ENCODE results near the gene KRT84. TPM values are rescaled to one million over a fixed set of nuclear protein-coding genes. Genes with fewer than 3 reads are reported as not detected.

Gene KRT84
- total RNA-seq, 4 donors from 2014 or later, result not detected

DNA sequence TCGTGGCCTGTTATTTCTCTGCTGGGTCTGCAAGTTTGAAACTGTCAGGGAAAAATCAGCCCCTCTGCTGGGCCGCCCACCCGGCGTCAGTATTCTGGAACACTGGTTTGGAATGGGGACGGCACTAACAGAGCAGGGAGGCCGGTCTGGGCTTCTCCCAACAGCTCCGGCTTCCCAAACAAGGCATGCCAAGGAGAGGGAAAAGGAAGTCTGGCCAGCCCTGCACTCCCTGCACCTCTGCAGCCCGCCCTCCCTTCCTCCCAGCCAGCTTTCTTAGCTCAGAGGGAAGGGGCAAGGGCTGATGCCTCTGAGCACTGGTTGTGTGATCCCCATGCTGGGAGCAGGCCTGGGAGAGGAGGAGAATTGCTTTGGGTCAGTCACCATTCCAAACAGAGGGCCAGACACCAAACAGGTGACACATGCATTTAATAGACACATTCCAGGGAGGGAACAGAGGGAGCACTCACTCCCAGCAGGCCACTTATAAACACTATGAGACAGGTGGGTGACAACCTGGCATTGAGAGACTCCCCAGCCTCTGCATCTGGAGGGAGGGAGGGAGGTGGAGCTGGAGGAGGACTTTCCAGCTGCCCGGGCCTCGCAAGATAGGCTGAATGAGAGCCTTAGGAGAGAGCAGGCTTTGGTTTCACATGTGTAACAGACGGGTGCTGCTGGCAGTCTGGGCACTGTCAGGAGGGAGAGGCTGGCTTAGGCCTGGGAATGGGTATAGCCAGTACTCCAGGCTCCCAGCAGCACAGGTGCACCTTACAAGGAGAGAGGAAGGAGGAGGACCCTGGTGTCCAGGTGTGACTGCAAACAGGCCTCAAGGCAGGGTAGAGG, 38.4 kb upstream of the KRT84 start:
- H3K9me3 ChIP-seq, result no peaks in the 10 kb centered on the region
- H3K4me1 ChIP-seq, result no peaks in the 10 kb centered on the region
- no peak overlapping the region for H3K4me3 ChIP-seq (replicated peaks in 1 of 3)
- WGBS, 2 donors, result 67 to 75% methylated on average over 10 to 11 of the region's 11 CpGs
- H3K27me3 ChIP-seq, result no peaks in the 10 kb centered on the region
- no peak for DNase-seq
- no peak overlapping the region for H3K27ac ChIP-seq
- intact Hi-C loops (cut with DNase I), result no loop called here
- TF ChIP-seq POLR2A (IDR thresholded peaks at IDR 0.05) (no peak), CTCF (IDR thresholded peaks at IDR 0.05) (no peak)
- H3K36me3 ChIP-seq, result no peaks in the 10 kb centered on the region

- no peaks in the 10 kb centered on the region for H3K36me3 ChIP-seq
- no peaks in the 10 kb centered on the region for H3K4me1 ChIP-seq
- intact Hi-C loops (cut with DNase I), result no loop called here
- H3K27me3 ChIP-seq, result no peaks in the 10 kb centered on the region
- no peak overlapping the region for H3K27ac ChIP-seq
- no peaks in the 10 kb centered on the region for H3K9me3 ChIP-seq
- no peak for DNase-seq
- 75 to 79% methylated on average over 6 of the region's 6 CpGs for WGBS, 2 donors
- no peak overlapping the region for H3K4me3 ChIP-seq (replicated peaks in 1 of 3)
- TF ChIP-seq POLR2A (IDR thresholded peaks at IDR 0.05), result no peak
- TF ChIP-seq CTCF (IDR thresholded peaks at IDR 0.05), result no peak
These were observed 37.6 kb upstream of the KRT84 start for GRCh38 chr12:52423035-52423434.

DNA sequence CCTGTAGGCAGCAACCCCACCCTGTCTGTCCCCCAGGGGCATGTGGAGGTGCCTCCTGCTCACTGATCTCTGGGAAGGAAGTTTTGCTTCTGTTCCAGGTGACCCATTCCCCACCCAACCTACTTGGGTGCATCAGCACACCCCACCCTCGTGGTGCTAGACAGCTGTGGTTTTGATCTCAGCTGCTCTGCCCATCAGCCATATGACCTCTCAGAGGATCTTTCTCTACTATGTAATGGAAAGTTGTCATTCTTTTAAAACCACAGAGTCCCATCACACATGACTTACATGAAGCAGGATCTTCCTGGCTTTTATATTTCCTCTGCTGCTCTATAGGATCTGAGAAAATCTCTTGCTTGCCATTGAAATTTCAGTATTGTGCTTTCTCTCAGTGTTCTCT, 34.2 kb upstream of the KRT84 start:
- intact Hi-C loops (cut with DNase I), result no loop called here
- TF ChIP-seq CTCF (IDR thresholded peaks at IDR 0.05) (no peak), POLR2A (IDR thresholded peaks at IDR 0.05) (no peak)
- Histone ChIP-seq H3K9me3 (no peaks in the 10 kb centered on the region), H3K27ac (no peak overlapping the region), H3K4me1 (no peaks in the 10 kb centered on the region), H3K27me3 (no peaks in the 10 kb centered on the region), H3K4me3 (replicated peaks in 1 of 3) (no peak overlapping the region), H3K36me3 (no peaks in the 10 kb centered on the region)
- no peak for DNase-seq
- 71 to 89% methylated on average over 1 of the region's 1 CpG for WGBS, 2 donors

DNA sequence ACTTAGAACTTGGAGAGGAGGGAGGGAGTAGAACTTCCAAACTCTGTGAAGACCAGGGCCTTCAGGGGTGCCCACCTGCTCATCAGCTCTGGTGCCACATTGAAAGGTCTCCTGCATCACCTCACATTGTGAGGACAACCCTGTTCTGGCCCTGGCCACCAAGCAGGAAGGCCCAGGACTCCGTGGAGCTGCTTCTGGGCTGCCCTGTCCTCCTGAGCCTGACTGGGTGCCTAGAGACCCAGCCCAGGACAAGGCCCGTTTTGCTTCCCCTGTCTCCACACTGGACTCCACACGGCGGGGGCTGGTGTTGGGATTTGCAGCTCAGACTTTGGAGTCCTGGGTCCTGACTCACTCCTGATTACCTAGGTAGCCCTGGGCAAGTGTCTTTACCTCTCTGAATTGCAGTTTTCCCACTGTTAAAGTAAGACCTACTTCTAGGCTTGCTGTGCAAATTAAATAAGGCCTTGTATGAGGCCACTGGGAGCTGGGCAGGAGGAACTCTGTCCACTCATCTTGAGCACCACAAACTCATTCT, 33.2 kb upstream of the KRT84 start:
- Histone ChIP-seq H3K4me1 (no peaks in the 10 kb centered on the region), H3K27me3 (no peaks in the 10 kb centered on the region), H3K4me3 (replicated peaks in 1 of 3) (no peak overlapping the region), H3K9me3 (no peaks in the 10 kb centered on the region), H3K27ac (no peak overlapping the region), H3K36me3 (no peaks in the 10 kb centered on the region)
- no peak for DNase-seq
- TF ChIP-seq CTCF (IDR thresholded peaks at IDR 0.05) (no peak), POLR2A (IDR thresholded peaks at IDR 0.05) (no peak)
- intact Hi-C loops (cut with DNase I), result no loop called here
- 95 to 96% methylated on average over 3 to 4 of the region's 4 CpGs for WGBS, 2 donors

DNA sequence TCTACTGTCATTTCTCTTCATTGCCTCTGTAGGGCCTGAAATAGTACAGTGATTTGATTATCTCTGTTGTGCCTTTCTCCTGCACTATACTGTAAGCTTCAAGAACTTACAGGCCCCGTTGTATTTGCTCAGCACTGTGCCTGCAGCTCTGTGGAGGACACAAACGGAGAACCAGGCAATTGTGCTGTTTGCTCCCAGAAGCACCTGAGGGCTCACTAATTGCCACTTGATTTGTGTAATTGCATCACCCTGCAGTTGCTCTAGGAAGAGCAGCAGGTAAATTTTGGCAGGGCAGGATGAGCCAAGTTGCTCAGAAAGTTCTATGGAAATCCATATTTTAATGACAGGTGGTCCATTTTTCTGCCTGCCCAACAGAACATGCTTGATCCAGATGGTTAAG, 32.3 kb upstream of the KRT84 start:
- Histone ChIP-seq H3K9me3 (no peaks in the 10 kb centered on the region), H3K4me1 (no peaks in the 10 kb centered on the region), H3K36me3 (no peaks in the 10 kb centered on the region), H3K27ac (no peak overlapping the region), H3K27me3 (no peaks in the 10 kb centered on the region), H3K4me3 (replicated peaks in 1 of 3) (no peak overlapping the region)
- no peak for DNase-seq
- intact Hi-C loops (cut with DNase I), result no loop called here
- 73 to 79% methylated on average over 2 of the region's 2 CpGs for WGBS, 2 donors
- TF ChIP-seq CTCF (IDR thresholded peaks at IDR 0.05) (no peak), POLR2A (IDR thresholded peaks at IDR 0.05) (no peak)
